Hepatic stellate cell (primary cell): ENCODE results near the gene CYP26B1.

Experiments
- DNase-seq: peaks from one replicate; pipeline ENCODE4 v3.0.0; 2011; ENCODE audit warnings: low spot score

The CYP26B1 gene

GRCh38 chr2:72154386-72154975, 6.8 kb upstream of the CYP26B1 start:
- DNase-seq, result no peak

GRCh38 chr2:72153924-72154323, 6.3 kb upstream of the CYP26B1 start:
- no peak for DNase-seq

- DNase-seq, result no peak
These were observed 5.5 kb upstream of the CYP26B1 start for GRCh38 chr2:72153026-72153791.

- no peak for DNase-seq
These were observed 3.2 kb upstream of the CYP26B1 start for GRCh38 chr2:72150861-72151356.

GRCh38 chr2:72150157-72150860, 2.6 kb upstream of the CYP26B1 start:
- peak; percentile 89 for DNase-seq

GRCh38 chr2:72149556-72150156, 2.0 kb upstream of the CYP26B1 start:
- no peak for DNase-seq

- peak; percentile 68 for DNase-seq
These were observed 1.3 kb upstream of the CYP26B1 start for GRCh38 chr2:72148837-72149555.

GRCh38 chr2:72148003-72148836, 558 bp upstream of the CYP26B1 start:
- no peak for DNase-seq

- DNase-seq, result no peak
These were observed 1.0 kb downstream of the CYP26B1 start for GRCh38 chr2:72146347-72147302.

- DNase-seq, result no peak
These were observed 1.9 kb downstream of the CYP26B1 start for GRCh38 chr2:72145658-72146329.

GRCh38 chr2:72145289-72145657, 2.4 kb downstream of the CYP26B1 start:
- DNase-seq, result no peak

GRCh38 chr2:72144632-72145288, 2.9 kb downstream of the CYP26B1 start:
- no peak for DNase-seq

GRCh38 chr2:72144274-72144631, 3.4 kb downstream of the CYP26B1 start:
- no peak for DNase-seq

GRCh38 chr2:72143441-72144273, 4.0 kb downstream of the CYP26B1 start:
- no peak for DNase-seq

- no peak for DNase-seq
These were observed 4.9 kb downstream of the CYP26B1 start for GRCh38 chr2:72142570-72143440.

GRCh38 chr2:72141881-72142451, 5.7 kb downstream of the CYP26B1 start:
- DNase-seq, result no peak
